ENCODE data around the gene FIP1L1.
"Not testable (repeated sequence)": the region's sequence is repeated elsewhere in the genome, so short reads cannot be mapped to it uniquely, and the experiment has no call there.

FIP1L1 gene

DNA sequence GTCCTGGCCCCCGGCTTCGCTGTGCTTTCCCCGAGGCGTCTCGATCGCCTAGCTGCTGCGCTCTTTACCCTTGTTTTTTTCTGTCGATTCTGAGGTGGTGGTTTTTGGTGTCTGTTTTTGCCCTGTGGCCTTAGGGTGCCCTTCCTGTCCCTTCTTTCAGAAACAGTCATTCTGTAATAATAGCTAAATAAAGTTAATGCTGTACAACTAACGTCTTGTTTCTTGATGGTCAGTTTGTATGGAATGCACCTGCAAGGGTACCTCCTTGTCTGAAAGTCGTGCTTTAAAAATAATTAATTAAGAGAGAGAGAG lies 686 bp downstream of the FIP1L1 start:
- no peak for DNase-seq

DNA sequence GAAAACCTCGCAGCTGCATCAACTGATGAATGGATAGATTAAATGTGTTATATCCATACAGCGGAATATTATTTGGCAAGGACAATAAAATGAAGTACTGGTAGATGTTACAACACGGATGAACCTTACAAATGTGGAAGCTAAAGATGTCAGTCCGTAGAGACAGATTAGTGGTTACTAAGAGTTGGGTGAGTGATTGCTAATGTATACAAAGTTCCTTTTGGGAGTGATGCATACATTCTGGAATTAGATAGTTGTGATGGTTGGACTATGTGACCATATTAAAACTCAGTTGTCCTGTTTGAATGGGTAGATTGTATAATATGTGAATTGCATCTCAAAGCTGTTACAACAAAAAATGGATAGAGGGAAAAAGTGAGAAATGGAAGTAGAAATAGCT lies 2.8 kb downstream of the FIP1L1 start:
- DNase-seq: no peak

- not testable (repeated sequence) for DNase-seq
Measured at GRCh38 chr4:53409479-53409878, 32.0 kb downstream of the FIP1L1 start.

DNA sequence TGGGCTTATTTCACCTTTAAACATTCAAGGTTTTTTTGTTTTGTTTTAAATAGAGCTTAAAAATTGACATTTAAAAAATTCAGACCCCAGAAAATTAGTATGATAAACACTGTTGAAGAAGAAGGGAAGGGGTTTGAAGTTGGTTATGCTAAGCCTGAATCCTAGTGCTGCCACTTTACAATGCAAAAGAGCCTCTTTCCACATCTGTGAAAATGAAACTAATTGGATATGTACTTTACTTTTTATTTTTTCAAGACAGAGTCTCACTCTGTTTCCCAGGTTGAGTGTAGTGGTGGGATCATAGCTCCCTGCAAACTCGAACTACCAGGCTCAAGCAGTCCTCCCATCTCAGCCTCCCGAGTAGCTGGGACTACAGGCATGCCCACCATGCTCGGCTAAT lies 41.8 kb downstream of the FIP1L1 start:
- DNase-seq: no peak

DNA sequence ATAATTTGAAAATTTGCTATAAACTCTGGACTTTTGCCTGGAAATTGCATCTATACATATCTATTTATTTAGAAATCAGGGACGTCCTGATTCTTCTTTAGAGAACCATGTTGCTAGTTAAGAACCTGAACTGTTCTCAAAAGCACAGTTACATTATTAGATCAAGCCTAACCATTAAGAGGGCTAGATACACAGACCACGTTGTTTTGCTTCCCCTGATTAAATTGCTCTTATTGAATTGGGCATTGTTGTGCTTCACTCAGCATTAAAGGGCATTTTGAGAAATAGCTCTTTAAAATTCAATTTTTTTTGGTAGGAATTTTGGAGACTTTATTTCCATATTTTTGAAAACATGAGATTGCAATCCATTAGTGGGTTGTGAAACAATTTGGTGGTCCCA lies 44.4 kb downstream of the FIP1L1 start:
- no peak for DNase-seq

- no peak for DNase-seq
Measured at GRCh38 chr4:53422367-53422766, 44.9 kb downstream of the FIP1L1 start.

- no peak for DNase-seq
Measured at GRCh38 chr4:53424280-53424679, 46.8 kb downstream of the FIP1L1 start.

GRCh38 chr4:53427366-53427765 lies 49.9 kb downstream of the FIP1L1 start:
- no peak for DNase-seq

- no peak for DNase-seq
Measured at GRCh38 chr4:53431052-53431451, 53.6 kb downstream of the FIP1L1 start.

GRCh38 chr4:53432528-53433424 lies 55.3 kb downstream of the FIP1L1 start:
- DNase-seq: no peak

DNA sequence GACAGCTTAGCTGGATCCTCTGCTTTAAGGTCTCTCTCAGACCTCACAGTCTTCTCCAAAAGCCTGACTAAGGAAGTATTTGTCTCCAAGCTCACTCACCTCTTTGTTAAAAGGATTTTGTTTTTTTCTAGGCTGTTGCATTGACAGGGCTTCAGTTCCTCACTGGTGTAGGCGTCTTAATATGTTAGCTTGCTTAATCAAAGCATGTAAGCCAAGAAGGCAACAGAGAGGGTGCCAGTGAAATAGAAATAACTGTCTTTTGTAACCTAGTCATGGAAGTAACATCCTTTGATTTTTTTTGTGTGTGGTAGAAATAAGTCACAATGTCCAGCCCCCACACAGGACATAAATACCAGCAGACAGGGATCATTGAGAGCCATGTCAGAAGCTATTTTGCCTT lies 58.8 kb downstream of the FIP1L1 start:
- DNase-seq: no peak

- no peak for DNase-seq
Measured at GRCh38 chr4:53441564-53441963, 64.1 kb downstream of the FIP1L1 start.

GRCh38 chr4:53444954-53445353 lies 67.5 kb downstream of the FIP1L1 start:
- no peak for DNase-seq

GRCh38 chr4:53450773-53451172 lies 73.3 kb downstream of the FIP1L1 start:
- DNase-seq: no peak

DNA sequence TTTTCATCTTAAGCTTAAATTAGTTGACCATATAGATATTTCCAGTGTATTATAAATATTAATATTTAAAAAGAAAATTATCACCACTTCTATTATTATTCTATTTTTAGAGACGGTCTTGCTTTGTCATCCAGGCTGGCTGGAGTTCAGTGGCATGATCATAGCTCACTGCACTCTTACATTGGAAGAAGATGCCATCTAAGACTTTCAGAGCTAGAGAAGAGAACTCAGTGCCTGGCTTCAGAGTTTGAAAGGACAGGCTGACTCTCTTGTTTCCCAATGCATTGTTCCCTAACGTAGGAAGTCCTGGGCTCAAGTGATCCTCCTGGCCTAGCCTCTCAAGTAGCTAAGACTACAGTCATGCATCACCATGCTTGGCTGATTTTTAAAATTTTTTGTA lies 75.9 kb downstream of the FIP1L1 start:
- no peak for DNase-seq

DNA sequence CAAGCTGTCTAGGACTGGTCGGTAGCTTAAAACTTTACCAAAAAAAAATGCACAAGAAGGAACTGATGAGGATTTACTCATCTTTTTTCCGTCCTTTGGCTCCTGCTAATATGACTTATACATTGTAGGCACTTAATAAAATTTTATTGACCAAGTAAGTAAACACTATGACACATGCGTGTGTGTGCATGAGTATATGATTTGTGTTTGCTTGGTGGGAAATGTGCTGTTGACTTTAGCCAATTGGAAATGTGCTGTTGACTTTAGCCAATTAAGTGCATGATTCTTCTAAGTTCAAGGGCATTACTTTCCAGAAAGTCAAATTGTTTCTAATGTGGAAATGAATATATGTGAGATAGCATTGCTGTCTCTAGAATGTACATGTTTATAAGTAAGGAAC lies 78.3 kb downstream of the FIP1L1 start:
- no peak for DNase-seq

- DNase-seq: no peak
Measured at GRCh38 chr4:53456178-53456577, 78.7 kb downstream of the FIP1L1 start.

DNA sequence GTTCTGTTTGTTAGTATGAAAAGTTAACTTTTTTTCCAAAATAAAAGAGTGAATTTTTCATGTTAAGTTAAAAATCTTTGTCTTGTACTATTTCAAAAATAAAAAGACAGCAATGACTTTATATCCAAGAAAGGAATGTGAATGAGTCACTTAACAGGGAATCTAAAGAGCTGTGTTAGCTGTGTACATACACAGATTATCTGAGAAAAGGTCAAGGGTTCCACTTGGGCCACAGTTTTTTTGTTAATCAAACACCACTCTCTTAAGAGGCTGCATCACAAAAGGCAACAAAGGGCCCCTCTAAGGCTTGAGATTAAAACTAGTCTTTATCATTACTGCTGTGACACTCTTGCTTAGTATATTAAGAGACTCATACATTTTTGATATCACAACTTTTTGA lies 82.1 kb downstream of the FIP1L1 start:
- DNase-seq: no peak

GRCh38 chr4:53461244-53461643 lies 83.8 kb downstream of the FIP1L1 start:
- no peak for DNase-seq

DNA sequence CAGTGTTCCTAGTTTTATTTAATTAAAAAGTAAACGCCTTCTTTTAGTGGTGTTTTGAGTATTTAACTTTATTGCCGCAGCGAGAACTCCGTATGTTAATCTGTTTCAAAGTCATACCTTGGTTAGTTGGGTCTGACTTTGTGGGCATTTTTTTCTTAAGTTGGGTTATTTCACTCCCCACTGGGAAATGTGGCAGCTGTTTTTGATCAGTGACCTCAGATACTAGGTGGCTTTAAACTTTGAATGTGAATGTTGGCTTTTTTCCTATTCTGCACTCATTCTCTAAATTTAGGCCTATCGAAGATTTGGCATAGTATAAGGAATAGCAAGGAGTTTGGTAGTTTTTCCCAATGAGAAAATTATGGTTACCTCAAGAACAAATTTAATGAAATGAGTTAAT lies 85.9 kb downstream of the FIP1L1 start:
- no peak for DNase-seq

- no peak for DNase-seq
Measured at GRCh38 chr4:53465281-53465680, 87.8 kb downstream of the FIP1L1 start.

- DNase-seq: no peak
Measured at GRCh38 chr4:53465891-53466290, 88.5 kb downstream of the FIP1L1 start.

GRCh38 chr4:53466576-53466975 lies 89.1 kb downstream of the FIP1L1 start:
- DNase-seq: not testable (repeated sequence)

DNA sequence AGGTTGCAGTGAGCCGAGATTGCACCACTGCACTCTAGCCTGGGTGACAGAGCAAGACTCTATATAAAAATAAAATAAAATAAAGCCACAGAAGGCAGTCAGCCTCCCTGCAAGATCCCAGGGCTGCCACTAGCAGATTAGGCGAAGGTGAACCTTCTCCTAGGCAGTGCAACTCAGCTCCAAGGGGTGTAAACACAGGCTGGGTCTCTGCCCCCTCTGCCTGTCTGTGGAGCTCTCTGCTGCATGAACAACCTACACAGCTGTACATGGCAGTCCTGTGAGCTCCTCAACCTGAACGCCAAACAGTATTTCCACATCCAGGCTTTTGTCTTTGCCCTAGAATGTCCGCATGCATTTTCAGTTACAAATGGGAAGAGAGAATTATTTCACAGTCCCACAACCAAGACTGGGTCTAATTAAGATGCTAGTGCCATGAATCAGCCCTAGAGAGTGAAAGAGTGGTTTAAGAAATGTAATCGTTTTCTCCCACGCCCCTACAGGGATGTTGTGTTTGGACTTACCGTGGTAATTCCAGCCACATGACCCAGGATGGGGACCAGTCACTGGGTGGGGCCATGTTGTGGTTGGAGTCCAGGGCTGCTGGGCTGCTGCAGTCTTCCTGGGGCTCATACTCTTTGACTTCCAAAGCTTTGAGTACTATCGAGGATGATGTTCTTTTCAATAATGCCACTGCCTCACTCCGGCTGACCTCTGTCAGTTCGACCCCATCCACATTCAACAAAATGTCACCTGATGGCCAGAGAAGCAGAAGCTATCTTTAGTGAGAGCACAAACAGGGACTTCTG lies 99.0 kb downstream of the FIP1L1 start:
- no peak for DNase-seq

Measured in NCI-H1694 (cell line).